ENCODE results near the gene UROC1. TPM values are rescaled to one million over a fixed set of nuclear protein-coding genes. Genes with fewer than 3 reads are reported as not detected.

The UROC1 gene
- total and polyA plus RNA-seq, 2 of the 13 experiments (the other 11 are each of a cell fraction or from before 2014, with no cell fraction given) = 0.71 to 1.3 TPM

- Histone ChIP-seq H3K9me3 (ENCODE audit: low read length) (no peaks in the 10 kb centered on the region), H3K27me3 (ENCODE audit: control insufficient read depth in 1 of 2, insufficient read depth in 2 of 2, low read length in 2 of 2) (no peaks in the 10 kb centered on the region), H2AFZ (ENCODE audit: low read length) (no peak overlapping the region), H3K9ac (ENCODE audit: insufficient read depth, low read depth, low read length) (no peak overlapping the region), H3K4me2 (ENCODE audit: low read depth, low read length) (no peak overlapping the region), H3K79me2 (ENCODE audit: insufficient read depth, low read length) (no peaks in the 10 kb centered on the region), H4K20me1 (ENCODE audit: insufficient read depth, low read length) (no peaks in the 10 kb centered on the region), H3K27ac (ENCODE audit: extremely low read length, insufficient read depth, low read length) (no peak overlapping the region), H3K4me1 (ENCODE audit: insufficient read depth, low read length) (peaks cover 22% of the 10 kb centered on the region), H3K36me3 (replicated peaks in 1 of 2; ENCODE audit: control insufficient read depth in 1 of 2, insufficient read depth in 2 of 2, low read length in 2 of 2) (no peaks in the 10 kb centered on the region), H3K4me3 (replicated peaks in 1 of 3; ENCODE audit: insufficient read depth in 1 of 3, low read depth in 2 of 3, low read length in 3 of 3) (no peak overlapping the region)
- TF ChIP-seq RFX5 (IDR thresholded peaks at IDR 0.05; ENCODE audit: low read depth, low read length) = no peak
- no peak for TF ChIP-seq ZNF678 (CRISPR knock-in tag; IDR thresholded peaks at IDR 0.05)
- no peak for TF ChIP-seq ZMYM4 (CRISPR knock-in tag; IDR thresholded peaks at IDR 0.05)
- no peak for TF ChIP-seq HINFP (CRISPR knock-in tag; IDR thresholded peaks at IDR 0.05; ENCODE audit: low read depth)
- no peak for TF ChIP-seq IRX3 (CRISPR knock-in tag; IDR thresholded peaks at IDR 0.05; ENCODE audit: borderline replicate concordance, low read depth)
- TF ChIP-seq MTA3 (CRISPR knock-in tag; IDR thresholded peaks at IDR 0.05) = no peak
- TF ChIP-seq NCOA1 (CRISPR knock-in tag; IDR thresholded peaks at IDR 0.05) = no peak
- no peak for TF ChIP-seq ZBTB26 (CRISPR knock-in tag; IDR thresholded peaks at IDR 0.05; ENCODE audit: borderline replicate concordance)
- TF ChIP-seq ZNF547 (CRISPR knock-in tag; IDR thresholded peaks at IDR 0.05) = no peak
- no peak for TF ChIP-seq CBX1 (IDR thresholded peaks at IDR 0.05; ENCODE audit: low read depth)
- TF ChIP-seq SOX5 (CRISPR knock-in tag; IDR thresholded peaks at IDR 0.05; ENCODE audit: borderline replicate concordance) = no peak
- TF ChIP-seq KDM1A (CRISPR knock-in tag; IDR thresholded peaks at IDR 0.05) = no peak
- FAIRE-seq = no peak
- intact Hi-C loops (cut with micrococcal nuclease; ENCODE audit: unreplicated experiment) (loop anchor here (10.0 kb wide), 1 partner anchor 59 kb away; the partner anchor contains the start of gene C3orf22), in situ Hi-C loops (cut with HindIII; ENCODE audit: extremely low pct_ligation_motif_present, low pct_unique_long_range_greater_than_20kb) (no loop called here)
- ChIA-PET CTCF (ENCODE audit: low intra/inter-chr PET ratio, low total read pairs) (no interaction called here), POLR2A (no interaction called here)
- 72% methylated on average over 1 of the region's 8 CpGs for WGBS (ENCODE audit: low lambda C conversion rate)
- DNase-seq (ENCODE audit: low spot score) = no peak
- no TSS peak for BruUV-seq (replicated peaks)
- ATAC-seq = no peak
Observed at GRCh38 chr3:126495786-126496185, 21.8 kb downstream of the UROC1 start.
